CD4-positive, alpha-beta T cell (primary cell): ENCODE data around the gene IGFBP5. TPM values are rescaled to one million over a fixed set of nuclear protein-coding genes. Genes with fewer than 3 reads are reported as not detected.

ENCODE experiments used
- ATAC-seq: fragments of 200-7000 bp; cut with Tn5 transposase; one replicate; pipeline ENCODE4 v1.10.0; 2022; ENCODE audit warnings: mild to moderate bottlenecking; ENCODE audit not compliant: poor library complexity
- CTCF ChIA-PET: fragments of 350-600 bp; sonication (Branson Sonifier 250); formaldehyde crosslinking; loops from one replicate; lab custom pipeline; 2021; ENCODE audit warnings: antibody characterized with exemption, inconsistent platforms; lab: Charles Lee
- POLR2A ChIA-PET: fragments of 350-600 bp; sonication (Branson Sonifier 250); formaldehyde crosslinking; loops from one replicate; lab custom pipeline; 2021; ENCODE audit warnings: antibody characterized with exemption, inconsistent platforms; lab: Charles Lee
- DNase-seq, 14 experiments: peaks; one replicate each; pipeline ENCODE4 v3.0.0-alpha.2; 2013 to 2020; ENCODE audit warnings: mixed read lengths in 2 of 14
- H3K27ac ChIP-seq, 2 donors: one replicate each; pipeline versions ENCODE4 v1.5.1 to v1.7.0; 2013; ENCODE audit warnings: low read length in 2 of 2, low read depth in 1 of 2, mild to moderate bottlenecking in 1 of 2
- H3K27me3 ChIP-seq, 2 experiments: 1 replicate in 1 of 2; 2 replicates in 1 of 2; pipeline versions ENCODE4 v1.6.1 to v1.7.0; 2013; ENCODE audit warnings: low read length in 2 of 2, control low read depth in 1 of 2, mild to moderate bottlenecking in 1 of 2, moderate library complexity in 1 of 2; ENCODE audit not compliant: insufficient read depth in 2 of 2, control insufficient read depth in 1 of 2
- H3K36me3 ChIP-seq: one replicate; pipeline ENCODE4 v1.6.1; 2013; ENCODE audit warnings: low read length, control low read depth; ENCODE audit not compliant: insufficient read depth
- H3K4me1 ChIP-seq: one replicate; pipeline ENCODE4 v1.6.1; 2013; ENCODE audit warnings: low read length, control low read depth; ENCODE audit not compliant: insufficient read depth
- H3K4me3 ChIP-seq: one replicate; pipeline ENCODE4 v1.5.1; 2013; ENCODE audit warnings: mild to moderate bottlenecking, low read length, moderate library complexity
- H3K9me3 ChIP-seq, 2 experiments: 1 replicate in 1 of 2; 2 replicates in 1 of 2; pipeline versions ENCODE4 v1.6.1 to v1.7.0; 2013; ENCODE audit warnings: low read length in 2 of 2, mild to moderate bottlenecking in 2 of 2, control low read depth in 1 of 2, moderate library complexity in 1 of 2; ENCODE audit not compliant: control insufficient read depth in 1 of 2, insufficient read depth in 1 of 2
- H3K27ac Mint-ChIP-seq: one replicate; pipeline ENCODE4 v1.8.0; 2020; ENCODE audit warnings: mixed read lengths
- H3K27me3 Mint-ChIP-seq: one replicate; pipeline ENCODE4 v1.8.0; 2021; ENCODE audit warnings: mixed read lengths
- H3K36me3 Mint-ChIP-seq: one replicate; pipeline ENCODE4 v1.8.0; 2021; ENCODE audit warnings: low read depth, mixed read lengths
- H3K4me1 Mint-ChIP-seq: one replicate; pipeline ENCODE4 v1.8.0; 2021; ENCODE audit warnings: low read depth, mixed read lengths
- H3K4me3 Mint-ChIP-seq: one replicate; pipeline ENCODE4 v1.8.0; 2020; ENCODE audit warnings: mild to moderate bottlenecking, mixed read lengths
- H3K9me3 Mint-ChIP-seq: one replicate; pipeline ENCODE4 v1.8.0; 2020; ENCODE audit warnings: mixed read lengths
- intact Hi-C, 2 experiments: fragments of 100-400 bp; cut with DNase I in 1 of 2; cut with micrococcal nuclease in 1 of 2; formaldehyde crosslinking; loops; one replicate each; pipeline versions ENCODE4 v1.15.1 to v1.9.0; 2023 to 2025; cut with DNase I, micrococcal nuclease
- total RNA-seq, 174 experiments: library from RNA in 2 of 174; stranded (reverse) in 2 of 174; gene quantifications; one replicate each; pipeline ENCODE4 v1.2.3 and lab custom pipeline; 2021 to 2026
- TF ChIP-seq, protein P1 (sequence below): fragments of 200-600 bp; IDR thresholded peaks from one replicate; pipeline ENCODE4 v1.8.0; 2022; ENCODE audit warnings: antibody characterized with exemption, mild to moderate bottlenecking

The IGFBP5 gene
- total RNA-seq, 2 experiments from 2014 or later = not detected

- no peaks in the 10 kb centered on the region for H3K9me3 Mint-ChIP-seq
- ATAC-seq (no peak), DNase-seq (no peak)
- no peaks in the 10 kb centered on the region for H3K27me3 Mint-ChIP-seq
- H3K4me1 ChIP-seq = no peaks in the 10 kb centered on the region
- H3K27ac ChIP-seq = no peak overlapping the region
- ChIA-PET POLR2A (no interaction called here), CTCF (no interaction called here)
- H3K9me3 ChIP-seq = no peaks in the 10 kb centered on the region
- H3K4me3 Mint-ChIP-seq = no peak overlapping the region
- H3K27me3 ChIP-seq = no peaks in the 10 kb centered on the region
- no peaks in the 10 kb centered on the region for H3K36me3 ChIP-seq
- H3K4me1 Mint-ChIP-seq = no peaks in the 10 kb centered on the region
- TF ChIP-seq, protein P1, sequence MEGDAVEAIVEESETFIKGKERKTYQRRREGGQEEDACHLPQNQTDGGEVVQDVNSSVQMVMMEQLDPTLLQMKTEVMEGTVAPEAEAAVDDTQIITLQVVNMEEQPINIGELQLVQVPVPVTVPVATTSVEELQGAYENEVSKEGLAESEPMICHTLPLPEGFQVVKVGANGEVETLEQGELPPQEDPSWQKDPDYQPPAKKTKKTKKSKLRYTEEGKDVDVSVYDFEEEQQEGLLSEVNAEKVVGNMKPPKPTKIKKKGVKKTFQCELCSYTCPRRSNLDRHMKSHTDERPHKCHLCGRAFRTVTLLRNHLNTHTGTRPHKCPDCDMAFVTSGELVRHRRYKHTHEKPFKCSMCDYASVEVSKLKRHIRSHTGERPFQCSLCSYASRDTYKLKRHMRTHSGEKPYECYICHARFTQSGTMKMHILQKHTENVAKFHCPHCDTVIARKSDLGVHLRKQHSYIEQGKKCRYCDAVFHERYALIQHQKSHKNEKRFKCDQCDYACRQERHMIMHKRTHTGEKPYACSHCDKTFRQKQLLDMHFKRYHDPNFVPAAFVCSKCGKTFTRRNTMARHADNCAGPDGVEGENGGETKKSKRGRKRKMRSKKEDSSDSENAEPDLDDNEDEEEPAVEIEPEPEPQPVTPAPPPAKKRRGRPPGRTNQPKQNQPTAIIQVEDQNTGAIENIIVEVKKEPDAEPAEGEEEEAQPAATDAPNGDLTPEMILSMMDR = no peak
- intact Hi-C loops = no loop called here
- H3K4me3 ChIP-seq = no peak overlapping the region
- H3K36me3 Mint-ChIP-seq = no peaks in the 10 kb centered on the region
- no peak overlapping the region for H3K27ac Mint-ChIP-seq
Observed at GRCh38 chr2:216724190-216724589, 28.8 kb upstream of the IGFBP5 start.

DNA sequence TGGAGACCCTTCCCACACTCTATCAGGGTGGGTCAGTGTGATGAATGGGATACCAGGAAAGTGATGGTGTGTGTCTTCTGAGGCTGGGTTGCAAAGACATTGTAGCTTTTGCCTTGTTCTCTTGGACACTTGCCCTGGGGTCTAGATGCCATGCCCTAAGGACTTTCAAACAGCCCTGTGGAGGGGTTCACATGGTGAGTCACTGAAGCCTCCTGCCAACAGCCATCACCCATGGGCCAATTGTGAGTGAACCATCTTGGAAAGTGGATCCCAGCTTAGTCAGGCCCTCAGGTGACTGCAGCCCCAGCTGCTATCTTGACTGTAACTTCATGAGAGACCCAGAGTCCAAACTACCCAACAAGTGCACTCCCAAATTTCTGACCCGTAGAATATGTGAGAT lies 25.8 kb upstream of the IGFBP5 start:
- Mint-ChIP-seq H3K9me3 (no peaks in the 10 kb centered on the region), H3K4me1 (no peaks in the 10 kb centered on the region), H3K27me3 (no peaks in the 10 kb centered on the region), H3K4me3 (no peak overlapping the region), H3K36me3 (no peaks in the 10 kb centered on the region), H3K27ac (no peak overlapping the region)
- H3K27me3 ChIP-seq = no peaks in the 10 kb centered on the region
- CTCF ChIA-PET = no interaction called here
- ATAC-seq (no peak), DNase-seq (no peak)
- H3K4me1 ChIP-seq = no peaks in the 10 kb centered on the region
- no peaks in the 10 kb centered on the region for H3K9me3 ChIP-seq
- no peak overlapping the region for H3K4me3 ChIP-seq
- no peak overlapping the region for H3K27ac ChIP-seq
- TF ChIP-seq, protein P1 = no peak
- intact Hi-C loops = no loop called here
- POLR2A ChIA-PET = no interaction called here
- no peaks in the 10 kb centered on the region for H3K36me3 ChIP-seq

- POLR2A ChIA-PET = no interaction called here
- no peak for ATAC-seq
Observed at GRCh38 chr2:216720722-216721121, 25.4 kb upstream of the IGFBP5 start.

More at GRCh38 chr2:216720722-216721121, 25.4 kb upstream of the IGFBP5 start:
- Mint-ChIP-seq H3K36me3 (no peaks in the 10 kb centered on the region), H3K4me3 (no peak overlapping the region), H3K27me3 (no peaks in the 10 kb centered on the region), H3K27ac (no peak overlapping the region), H3K9me3 (no peaks in the 10 kb centered on the region), H3K4me1 (no peaks in the 10 kb centered on the region)
- Histone ChIP-seq H3K4me3 (no peak overlapping the region), H3K27ac (no peak overlapping the region), H3K4me1 (no peaks in the 10 kb centered on the region), H3K36me3 (no peaks in the 10 kb centered on the region), H3K27me3 (no peaks in the 10 kb centered on the region), H3K9me3 (no peaks in the 10 kb centered on the region)
- TF ChIP-seq, protein P1 = no peak
- CTCF ChIA-PET = no interaction called here
- intact Hi-C loops = no loop called here
- DNase-seq = no peak
